Adrenal gland (tissue), 5 donors: ENCODE measurements around the gene NSRP1.

ENCODE experiments used
- POLR2A ChIP-seq, 2 donors: fragments of 450-650 bp; IDR thresholded peaks; one replicate each; pipeline ENCODE4 v1.6.1; 2017; ENCODE audit warnings: antibody characterized with exemption in 2 of 2, mild to moderate bottlenecking in 2 of 2, moderate library complexity in 1 of 2
- TF ChIP-seq, protein P1 (sequence below), 6 experiments: fragments of 450-650 bp in 4 of 6; fragments of 200-600 bp in 2 of 6; sonication (generic) in 1 of 6; IDR thresholded peaks; 1 replicate in 5 of 6; 2 replicates in 1 of 6; pipeline versions ENCODE4 v1.5.1 to v1.8.0; 2016 to 2021; ENCODE audit warnings: antibody characterized with exemption in 6 of 6, mild to moderate bottlenecking in 2 of 6, moderate library complexity in 1 of 6
- donor health status: DM: no; HTN: no; CAD: no.

DNA sequence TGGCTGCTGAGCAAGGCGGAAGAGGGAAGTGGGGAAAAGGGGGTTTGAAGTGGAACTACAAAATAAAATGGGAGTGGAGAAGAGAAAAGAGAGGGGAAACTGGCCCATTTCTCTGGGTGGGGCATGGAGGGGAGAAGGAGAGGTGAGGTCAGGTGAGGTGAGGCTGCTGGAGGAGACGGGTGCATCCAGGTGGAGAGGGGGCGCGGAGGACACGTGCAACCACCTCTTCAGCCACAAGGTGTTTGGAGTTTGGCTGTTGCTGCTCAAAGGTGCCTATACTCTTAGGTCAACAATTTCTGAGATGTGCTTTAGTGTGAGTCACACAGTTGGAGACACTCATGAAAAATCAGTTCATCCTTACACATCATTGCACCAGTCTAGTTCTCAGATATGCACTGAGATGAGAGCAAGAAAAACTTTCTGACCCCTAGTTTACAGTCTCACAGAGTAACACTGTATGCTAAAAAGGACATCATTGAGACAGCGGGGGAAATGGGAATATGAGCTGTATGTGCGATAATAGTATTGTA, 114.0 kb downstream of the NSRP1 start:
- TF ChIP-seq, protein P1, sequence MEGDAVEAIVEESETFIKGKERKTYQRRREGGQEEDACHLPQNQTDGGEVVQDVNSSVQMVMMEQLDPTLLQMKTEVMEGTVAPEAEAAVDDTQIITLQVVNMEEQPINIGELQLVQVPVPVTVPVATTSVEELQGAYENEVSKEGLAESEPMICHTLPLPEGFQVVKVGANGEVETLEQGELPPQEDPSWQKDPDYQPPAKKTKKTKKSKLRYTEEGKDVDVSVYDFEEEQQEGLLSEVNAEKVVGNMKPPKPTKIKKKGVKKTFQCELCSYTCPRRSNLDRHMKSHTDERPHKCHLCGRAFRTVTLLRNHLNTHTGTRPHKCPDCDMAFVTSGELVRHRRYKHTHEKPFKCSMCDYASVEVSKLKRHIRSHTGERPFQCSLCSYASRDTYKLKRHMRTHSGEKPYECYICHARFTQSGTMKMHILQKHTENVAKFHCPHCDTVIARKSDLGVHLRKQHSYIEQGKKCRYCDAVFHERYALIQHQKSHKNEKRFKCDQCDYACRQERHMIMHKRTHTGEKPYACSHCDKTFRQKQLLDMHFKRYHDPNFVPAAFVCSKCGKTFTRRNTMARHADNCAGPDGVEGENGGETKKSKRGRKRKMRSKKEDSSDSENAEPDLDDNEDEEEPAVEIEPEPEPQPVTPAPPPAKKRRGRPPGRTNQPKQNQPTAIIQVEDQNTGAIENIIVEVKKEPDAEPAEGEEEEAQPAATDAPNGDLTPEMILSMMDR (IDR thresholded peaks at IDR 0.05) = no peak
- no peak for TF ChIP-seq POLR2A (IDR thresholded peaks at IDR 0.05)
